NCI-H748 treated with DMSO at 0.1 percent for 48 hours (cell line): ENCODE results near the gene DNAH3.

Experiments
- DNase-seq: peaks from one replicate; lab custom pipeline; 2025; lab: John Stamatoyannopoulos, UW

The DNAH3 gene

DNA sequence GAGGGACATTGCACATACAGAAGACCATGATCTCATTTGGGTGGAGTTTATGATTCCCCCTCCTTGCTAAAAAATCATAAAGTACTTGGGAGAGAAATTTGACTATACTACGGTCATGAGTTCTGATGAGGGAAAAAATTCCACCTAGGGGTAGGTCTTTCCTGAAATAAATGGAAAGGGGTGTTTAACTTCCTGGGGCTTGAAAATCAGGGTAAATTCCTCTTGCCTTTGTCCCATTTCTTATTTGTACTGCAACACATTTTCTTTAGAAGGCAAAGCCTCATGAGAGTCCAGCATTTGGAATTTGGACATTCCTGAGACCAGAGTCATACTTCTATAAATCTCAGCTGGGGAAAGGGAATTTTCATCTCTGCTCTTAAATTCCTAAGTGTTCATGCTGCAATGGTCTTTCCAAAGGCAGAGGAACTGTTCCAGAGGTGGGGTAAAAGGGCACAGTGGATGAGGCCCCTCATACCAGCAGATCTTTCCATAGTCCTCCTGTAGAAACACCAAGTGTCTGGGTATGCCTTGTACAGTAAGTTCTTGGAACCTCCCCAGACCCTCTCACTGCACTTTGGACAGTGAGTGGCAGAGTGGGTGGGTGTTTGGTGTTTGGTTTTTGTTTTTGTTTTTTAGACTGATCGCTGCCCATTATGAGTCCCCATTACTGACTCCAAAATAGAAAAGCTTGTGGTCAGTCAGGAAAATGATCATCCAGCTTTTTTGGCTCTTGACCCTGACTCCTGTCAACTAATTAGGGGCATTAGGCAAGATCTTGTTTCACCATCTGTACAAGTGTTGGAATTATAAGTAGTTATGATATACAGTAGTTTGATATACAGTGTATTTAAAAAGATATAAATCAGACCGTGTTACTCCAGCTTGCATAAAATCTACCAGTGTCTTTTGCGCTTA, 244.0 kb downstream of the DNAH3 start:
- no peak for DNase-seq

DNA sequence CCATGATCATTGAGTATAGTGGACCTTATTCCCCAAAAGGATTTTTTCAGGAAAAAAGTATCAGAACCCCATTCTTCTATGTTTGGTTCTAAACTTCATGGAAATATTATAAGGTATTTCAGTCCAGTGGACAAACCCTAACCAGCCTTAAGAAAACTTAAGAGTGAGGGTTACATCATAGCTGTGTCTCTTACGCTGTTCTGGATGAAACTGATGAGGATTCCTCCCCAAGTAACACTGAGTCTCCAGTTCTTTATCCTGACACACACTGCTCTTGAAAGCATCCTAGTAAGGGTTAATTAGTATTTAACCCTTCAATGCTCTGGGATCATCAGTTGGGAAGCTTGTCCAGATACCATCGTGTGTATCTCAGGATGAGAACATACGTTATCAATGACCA, 245.1 kb downstream of the DNAH3 start:
- no peak for DNase-seq

DNA sequence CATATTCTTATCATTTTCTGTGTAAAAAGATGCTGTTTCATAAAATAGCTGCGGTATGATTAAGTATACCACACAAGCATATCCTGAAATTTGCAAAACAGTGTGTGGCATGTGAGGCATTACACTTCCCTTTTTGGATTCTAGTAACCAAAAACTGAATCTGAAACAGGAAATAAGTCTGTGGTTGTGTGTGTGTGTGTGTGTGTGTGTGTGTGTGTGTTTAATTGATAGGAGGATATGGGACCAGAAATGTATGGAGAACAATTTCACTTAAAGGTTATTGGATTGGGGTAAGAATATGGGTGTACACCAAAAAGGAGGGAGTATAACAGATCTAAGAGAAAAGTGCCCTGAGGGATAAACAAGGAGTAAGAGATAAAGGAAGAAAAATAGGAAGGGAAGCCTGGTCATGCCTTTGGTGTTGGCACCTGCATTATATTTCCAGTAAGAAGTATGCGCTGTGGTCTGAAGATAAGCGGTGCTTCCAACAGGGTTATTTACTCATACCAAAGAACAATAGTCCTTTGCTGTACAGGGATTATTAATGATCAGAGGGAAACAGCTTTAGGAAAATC, 246.1 kb downstream of the DNAH3 start:
- DNase-seq: no peak

DNA sequence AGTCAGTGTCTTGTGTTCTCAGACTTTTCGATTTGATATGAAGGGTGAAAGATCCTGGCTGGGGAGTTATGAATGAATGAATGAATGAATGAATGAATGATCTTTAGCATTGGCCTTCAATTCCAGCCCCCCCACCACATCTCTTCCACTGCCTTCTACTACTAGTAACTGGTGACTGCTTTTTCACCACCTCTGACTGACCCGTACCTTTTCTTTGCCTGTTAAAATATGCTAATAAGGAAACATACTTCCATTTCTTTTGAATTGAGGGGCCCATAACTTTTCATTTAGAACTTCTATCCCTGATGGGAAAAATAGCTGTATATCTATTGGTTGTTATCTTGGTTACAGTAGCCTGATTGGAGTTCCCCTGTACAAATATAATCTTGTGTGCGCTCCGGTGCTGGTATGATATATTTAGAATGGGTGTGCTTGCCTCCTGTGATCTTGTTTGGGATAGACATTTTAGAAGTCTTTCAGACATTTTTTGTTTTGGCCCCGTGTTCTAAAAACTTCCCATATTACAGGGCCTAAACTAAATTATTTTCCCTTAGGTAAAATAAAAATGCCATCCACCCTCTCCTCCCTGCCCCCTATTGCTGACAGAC, 246.6 kb downstream of the DNAH3 start:
- DNase-seq: no peak

DNA sequence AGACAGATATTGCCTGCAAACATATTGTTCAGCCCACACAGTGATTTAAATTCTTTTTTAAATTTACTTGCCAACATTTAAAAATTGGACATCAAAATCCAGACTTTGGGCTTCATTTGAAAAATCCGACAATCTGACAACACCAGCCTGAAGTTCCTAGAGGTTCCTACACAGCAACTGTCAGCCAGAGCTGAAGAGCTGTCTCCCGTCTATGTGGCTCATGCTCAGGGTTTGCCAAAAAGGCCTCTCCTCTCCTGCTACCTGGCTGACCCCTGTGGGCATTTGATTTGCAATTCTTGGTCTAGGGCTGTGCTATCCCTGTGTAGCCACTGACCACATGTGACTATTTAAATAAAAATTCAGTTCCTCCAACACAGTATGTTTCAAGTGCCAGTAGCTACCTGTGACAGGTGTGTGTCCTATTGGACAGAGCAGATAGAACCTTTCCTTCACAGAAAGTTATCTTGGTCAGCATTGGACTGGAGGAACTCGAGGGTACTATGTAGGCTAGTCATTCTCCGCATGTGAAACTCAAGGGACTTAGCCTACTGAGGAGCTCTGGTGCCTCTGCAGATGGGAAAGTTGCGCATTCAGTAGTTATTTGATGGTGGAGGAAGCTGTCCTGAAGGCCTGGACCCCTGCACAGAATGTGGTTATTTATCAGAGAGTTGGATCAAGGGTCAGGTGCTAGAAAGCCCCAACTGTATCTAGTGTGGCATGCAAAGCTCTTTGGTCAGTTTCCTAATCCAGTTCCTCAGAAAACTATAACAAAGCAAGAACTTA, 247.3 kb downstream of the DNAH3 start:
- DNase-seq: no peak

DNA sequence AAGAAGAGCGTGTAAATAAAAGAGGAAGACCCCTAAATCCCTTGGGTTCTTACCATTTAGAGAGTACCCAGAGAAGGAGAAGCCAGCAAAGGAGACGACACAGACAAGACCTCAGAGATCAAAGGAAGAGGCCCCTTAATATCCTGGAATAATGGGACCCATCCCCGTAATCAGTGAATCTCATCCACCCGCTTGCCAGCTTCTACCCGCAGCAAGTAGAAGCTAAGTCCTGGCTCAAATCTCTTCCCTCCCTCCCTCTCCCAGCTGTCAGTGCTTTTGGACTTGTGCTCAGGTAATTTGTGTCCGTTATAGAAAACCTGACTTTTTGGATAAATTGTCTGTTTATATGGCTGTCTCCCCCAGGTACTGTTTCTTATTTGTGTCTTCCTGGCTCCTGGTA, 248.2 kb downstream of the DNAH3 start:
- DNase-seq: no peak

- DNase-seq: peak; percentile 2
These were observed 249.1 kb downstream of the DNAH3 start for GRCh38 chr16:20901436-20902112.

DNA sequence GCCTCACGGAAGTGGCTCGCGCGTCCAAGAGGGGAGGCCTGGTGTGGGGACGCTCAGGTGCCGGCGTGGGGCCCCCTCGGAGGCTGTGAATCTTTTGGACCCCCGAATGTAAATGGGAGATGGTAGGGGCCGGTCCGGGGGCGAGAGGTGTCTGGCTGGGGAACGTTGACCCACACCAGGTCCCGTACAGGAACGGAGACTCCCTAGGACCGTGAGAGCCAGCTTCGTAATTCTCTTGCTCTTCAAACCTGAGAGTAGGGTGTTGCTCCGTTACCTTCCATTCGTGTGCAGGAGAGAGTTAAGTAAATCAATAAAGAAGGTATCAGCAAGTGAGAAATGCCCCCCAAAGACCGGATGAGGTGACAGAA, 249.6 kb downstream of the DNAH3 start:
- DNase-seq: no peak

GRCh38 chr16:20900299-20901067, 250.2 kb downstream of the DNAH3 start, which contains the start of the genes DCUN1D3 and LYRM1:
DCUN1D3 (minus strand) TSS chr16:20900358; CDS start chr16:20862538, 37,820 bp downstream.
LYRM1 (plus strand) TSS chr16:20900771; CDS start chr16:20915556, 14,785 bp downstream.
- peak; percentile 81 for DNase-seq

- no peak for DNase-seq
These were observed 251.0 kb downstream of the DNAH3 start for GRCh38 chr16:20899477-20900298.

- DNase-seq: no peak
These were observed 251.6 kb downstream of the DNAH3 start for GRCh38 chr16:20899071-20899470.

DNA sequence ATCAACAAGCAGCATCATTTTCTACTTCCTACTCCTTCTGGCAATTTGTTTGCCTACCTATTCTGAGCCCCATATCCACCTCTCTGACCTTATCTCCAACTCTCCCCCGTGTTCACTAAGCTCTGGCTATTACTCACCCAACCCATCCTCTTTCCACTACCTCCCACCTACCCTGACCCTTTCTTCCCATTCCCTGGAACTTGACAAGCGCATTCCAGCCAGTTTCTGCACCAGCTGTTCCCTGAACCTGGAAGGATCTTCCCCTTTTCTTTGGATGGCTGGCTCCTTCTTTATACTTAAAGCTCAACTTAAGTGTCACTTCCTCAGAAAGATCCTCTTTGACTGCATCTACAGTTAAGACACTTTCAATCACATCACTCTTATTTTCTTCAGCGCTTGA, 252.7 kb downstream of the DNAH3 start:
- no peak for DNase-seq

GRCh38 chr16:20897253-20897897, 253.3 kb downstream of the DNAH3 start:
- no peak for DNase-seq

DNA sequence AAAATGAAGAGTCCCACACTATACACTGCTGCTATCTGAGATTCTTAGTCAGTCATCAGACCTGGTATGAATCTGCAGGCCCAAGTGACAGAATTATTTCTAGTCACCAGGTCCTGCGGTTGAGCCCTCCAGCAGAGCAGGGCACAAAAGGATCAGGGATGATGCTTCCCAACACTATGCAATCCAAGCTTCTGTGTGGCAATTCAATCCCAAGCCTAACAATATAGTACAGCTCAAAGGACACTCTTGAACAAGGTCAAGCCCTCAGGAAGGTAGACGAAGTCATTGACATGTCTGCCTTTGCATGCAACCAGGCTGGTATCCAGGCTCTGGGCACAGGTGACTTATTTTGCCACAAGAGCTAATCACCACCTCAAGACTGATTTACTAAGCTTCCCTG, 256.3 kb downstream of the DNAH3 start:
- no peak for DNase-seq

GRCh38 chr16:20889625-20890275, 260.9 kb downstream of the DNAH3 start:
- DNase-seq: no peak

DNA sequence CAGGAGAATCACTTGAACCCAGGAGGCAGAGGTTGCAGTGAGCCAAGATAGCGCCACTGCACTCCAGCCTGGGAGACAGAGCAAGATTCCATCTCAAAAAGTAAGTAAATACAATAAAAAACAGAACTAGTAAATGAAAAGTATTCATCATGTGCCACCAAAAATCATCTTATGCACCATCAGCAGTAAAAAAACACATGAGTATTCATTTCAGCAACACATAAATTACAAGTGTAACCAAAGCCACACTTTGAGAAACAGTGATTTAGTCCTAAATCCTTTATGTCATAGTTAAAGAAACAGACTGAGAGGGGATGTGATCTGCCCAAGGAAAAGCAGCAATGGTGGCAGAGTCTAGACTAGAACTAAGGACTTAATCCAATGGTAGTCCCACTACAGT, 263.4 kb downstream of the DNAH3 start:
- no peak for DNase-seq

GRCh38 chr16:20886320-20886719, 264.3 kb downstream of the DNAH3 start:
- no peak for DNase-seq

DNA sequence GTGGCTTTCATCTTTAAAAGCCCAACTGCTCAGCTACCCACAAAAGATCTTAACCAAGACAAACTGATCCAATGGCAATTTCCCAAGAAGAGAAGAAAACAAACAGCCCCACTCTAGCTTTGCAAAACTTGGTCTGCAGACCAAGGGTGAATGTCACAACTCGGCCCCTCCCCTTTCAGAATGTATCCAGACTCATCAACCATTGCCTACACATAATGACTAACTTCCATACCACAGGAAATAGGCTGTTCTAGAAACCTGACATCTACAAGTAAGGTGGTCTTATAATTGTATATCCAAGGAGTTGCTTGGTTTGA, 266.4 kb downstream of the DNAH3 start:
- no peak for DNase-seq
